ENCODE results near the gene TMEM198.

TMEM198 gene, protein sequence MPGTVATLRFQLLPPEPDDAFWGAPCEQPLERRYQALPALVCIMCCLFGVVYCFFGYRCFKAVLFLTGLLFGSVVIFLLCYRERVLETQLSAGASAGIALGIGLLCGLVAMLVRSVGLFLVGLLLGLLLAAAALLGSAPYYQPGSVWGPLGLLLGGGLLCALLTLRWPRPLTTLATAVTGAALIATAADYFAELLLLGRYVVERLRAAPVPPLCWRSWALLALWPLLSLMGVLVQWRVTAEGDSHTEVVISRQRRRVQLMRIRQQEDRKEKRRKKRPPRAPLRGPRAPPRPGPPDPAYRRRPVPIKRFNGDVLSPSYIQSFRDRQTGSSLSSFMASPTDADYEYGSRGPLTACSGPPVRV

DNA sequence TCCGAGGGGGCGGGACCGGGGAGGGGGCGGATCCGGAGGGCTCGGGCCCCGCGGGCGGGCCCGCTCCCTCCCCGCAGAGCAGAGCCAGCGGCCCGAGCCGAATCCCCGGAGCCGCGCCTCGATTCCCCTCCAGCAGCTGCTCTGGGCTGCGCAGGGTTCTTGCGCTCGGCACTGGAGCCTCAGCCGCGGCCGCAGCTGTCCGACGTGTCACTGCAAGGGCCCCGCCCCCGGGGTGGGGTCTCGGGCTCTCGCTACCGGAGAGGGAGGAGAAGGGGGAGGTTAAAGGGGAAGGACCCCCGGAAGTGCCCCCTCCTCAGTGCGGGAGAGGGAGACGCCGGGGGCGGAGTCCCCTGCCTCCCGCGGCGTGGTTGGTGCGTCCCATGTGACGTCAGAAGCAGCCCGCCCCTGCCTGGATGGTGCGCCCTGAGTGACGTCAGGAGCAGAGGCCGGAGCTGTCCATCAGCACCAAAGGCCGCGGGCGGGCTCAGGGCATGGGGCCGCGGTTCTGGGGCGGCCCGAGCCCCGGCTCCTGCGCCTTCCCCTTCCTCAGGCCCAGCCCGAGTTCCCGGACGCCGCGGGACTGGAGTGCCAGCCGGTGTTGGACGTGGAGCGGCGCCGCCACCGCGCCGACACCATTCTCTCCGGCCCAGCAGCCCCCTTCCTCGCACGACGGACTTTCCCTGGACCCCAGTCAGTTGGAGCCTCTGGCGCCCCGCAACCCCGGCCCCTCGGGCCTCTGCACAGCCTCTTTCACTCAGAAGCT, at the start of gene TMEM198, which contains the start of gene CHPF:
Gene TMEM198, plus strand, starts transcription at position 433 of the 763 bp plus-strand sequence. CDS start 700 bp downstream, outside the sequence.
Gene CHPF, minus strand, starts transcription at position 214 of the 763 bp plus-strand sequence. CDS start 271 bp downstream, outside the sequence.
- peak; percentile 95 for DNase-seq

DNA sequence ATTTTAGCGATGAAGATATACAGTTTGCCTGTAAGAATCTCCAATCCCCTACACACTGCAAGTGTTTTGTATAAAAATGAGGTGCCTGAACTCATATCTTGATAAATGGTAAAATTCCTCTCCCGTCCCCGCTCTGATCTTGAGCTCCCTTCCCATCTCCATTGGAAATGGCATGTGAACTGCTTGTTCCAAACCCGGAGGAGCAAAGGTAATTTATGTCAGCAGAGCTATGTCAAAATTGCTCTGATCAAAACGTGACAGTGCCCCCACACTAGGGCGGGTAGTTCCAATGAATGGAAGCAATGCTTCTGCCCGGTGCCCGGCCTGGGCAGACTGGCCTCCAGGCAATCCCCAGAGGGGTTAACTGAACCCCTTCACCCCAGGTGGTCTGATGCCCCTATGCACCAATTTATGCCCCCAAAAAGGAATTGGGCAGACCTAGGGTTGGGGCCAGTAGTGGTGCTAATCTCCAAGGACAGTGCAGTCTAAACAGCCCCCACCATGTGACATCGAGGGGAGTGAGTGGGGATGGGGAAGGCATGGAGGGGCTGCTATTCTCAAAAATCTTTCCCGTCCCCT, 48.8 kb upstream of the TMEM198 start:
- DNase-seq, result no peak

DNA sequence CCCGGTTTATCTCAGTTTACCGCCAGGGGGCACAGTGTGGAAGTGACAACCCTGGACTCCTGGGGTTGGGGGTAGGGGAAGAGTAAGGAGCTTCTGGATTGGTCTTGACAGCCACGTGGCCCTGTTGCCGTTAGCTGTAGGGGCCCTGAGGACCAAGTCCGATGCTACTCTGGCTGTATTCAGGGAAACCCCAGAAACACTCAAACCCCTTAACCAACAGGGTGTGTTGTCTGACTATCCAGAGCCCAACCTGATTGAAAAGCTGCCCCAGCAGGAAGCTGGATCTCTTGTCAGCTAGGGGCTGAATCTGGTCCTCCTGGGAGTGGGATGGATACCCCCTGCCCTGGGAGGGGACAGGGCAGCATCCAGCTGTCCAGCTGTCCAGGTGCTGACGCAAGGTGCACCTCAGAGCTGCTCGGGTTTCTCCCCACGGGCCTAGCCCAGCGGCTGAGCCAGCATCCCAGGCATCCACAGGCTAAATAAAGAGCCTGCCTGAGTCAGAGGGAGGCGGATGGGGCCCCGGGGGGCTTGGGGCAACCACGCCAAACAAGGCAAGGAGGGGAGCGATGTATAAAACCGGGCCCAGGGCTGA, 48.2 kb upstream of the TMEM198 start:
- peak; percentile 61 for DNase-seq

DNA sequence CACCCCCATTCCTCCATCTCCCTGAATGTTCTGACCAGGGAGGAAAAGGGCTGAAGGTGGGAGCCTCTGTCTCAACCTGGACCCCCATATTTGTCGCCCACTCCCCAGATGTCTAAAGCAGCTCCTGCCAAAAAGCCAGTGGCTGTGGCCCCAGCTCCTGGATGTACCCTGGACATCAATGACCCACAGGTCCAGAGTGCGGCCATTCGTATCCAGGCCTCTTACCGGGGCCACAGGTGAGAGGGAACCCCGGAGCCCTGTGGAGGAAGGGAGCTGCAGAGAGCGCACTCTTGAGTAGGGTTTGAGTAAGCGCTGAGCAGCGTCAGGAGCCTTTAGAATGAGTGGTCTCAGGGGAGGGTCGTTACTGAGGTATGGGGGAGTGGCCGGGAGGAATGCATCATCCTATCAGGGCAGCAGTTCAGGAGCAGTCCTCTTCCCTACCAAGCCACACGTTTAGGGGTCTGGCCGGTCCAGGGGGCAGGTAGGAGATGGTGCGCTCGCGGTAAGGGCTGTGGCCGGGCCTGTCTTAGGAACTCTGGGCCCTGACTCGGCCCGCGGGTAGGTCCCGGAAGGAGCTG, 47.5 kb upstream of the TMEM198 start:
- no peak for DNase-seq

DNA sequence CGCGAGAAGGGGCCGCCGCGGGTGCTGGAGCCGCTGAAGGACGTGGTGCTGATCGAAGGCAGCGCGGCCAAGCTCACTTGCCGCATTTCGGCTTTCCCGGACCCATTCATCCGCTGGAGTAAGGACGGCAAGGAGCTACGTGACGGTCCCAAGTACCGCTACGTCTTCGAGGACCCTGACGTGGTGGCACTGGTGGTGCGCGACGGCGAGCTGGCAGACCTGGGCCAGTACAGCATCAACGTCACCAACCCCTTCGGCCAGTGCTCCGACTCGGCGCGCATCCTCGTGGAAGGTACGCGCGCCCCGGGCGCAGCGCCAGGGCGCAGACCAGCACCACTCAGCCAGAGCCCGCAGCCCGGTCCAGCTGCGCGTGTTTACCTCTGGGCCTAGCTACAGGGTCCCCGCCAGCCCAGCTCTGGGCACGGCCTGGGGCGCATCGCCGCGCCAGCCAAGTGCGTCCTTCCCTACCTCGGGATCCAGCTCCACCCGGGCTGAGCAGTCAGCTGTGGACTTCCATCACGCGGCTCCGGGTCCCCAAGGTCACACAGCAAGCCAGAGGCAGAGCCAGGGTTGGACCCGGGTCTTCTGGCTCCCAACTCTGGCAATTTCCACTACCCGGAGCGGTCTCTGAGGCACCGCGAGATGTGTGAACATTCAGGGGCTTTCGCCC, 46.9 kb upstream of the TMEM198 start:
- no peak for DNase-seq

DNA sequence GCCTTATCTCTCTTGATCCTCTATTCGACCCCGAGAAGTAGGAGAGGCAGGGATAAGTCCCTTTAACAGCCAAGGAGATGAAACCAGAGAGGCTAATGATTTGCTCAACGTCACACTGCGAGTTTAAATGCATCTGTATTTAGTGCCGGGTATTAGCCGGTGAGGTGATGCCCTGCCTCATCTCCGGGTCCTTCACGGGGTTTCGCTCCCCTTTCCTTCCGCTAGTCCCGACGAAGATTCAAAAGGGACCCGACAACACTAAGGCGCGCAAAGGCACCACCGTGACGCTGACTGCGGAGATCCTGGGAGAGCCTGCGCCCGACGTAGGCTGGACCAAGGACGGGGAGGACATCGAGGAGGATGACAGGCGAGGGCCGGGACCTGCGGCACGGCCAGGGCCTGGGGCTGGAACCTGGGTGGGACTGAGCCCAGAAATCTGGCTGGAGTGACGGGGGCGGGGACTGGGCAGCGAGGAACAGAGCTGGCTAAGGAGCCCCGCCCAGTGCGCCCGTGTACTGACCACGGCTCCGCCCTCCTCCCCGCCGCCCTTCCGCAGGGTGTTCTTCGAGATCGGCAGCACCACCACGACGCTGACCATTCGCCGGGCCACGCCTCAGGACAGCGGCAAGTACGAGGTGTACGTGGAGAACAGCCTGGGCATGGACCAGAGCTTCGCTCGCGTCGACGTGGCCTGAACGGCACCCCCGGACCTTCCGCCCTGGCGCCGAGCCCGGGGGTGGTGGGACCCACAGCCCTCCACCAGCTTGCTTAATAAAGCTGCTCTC, 46.1 kb upstream of the TMEM198 start:
- peak; percentile 25 for DNase-seq

DNA sequence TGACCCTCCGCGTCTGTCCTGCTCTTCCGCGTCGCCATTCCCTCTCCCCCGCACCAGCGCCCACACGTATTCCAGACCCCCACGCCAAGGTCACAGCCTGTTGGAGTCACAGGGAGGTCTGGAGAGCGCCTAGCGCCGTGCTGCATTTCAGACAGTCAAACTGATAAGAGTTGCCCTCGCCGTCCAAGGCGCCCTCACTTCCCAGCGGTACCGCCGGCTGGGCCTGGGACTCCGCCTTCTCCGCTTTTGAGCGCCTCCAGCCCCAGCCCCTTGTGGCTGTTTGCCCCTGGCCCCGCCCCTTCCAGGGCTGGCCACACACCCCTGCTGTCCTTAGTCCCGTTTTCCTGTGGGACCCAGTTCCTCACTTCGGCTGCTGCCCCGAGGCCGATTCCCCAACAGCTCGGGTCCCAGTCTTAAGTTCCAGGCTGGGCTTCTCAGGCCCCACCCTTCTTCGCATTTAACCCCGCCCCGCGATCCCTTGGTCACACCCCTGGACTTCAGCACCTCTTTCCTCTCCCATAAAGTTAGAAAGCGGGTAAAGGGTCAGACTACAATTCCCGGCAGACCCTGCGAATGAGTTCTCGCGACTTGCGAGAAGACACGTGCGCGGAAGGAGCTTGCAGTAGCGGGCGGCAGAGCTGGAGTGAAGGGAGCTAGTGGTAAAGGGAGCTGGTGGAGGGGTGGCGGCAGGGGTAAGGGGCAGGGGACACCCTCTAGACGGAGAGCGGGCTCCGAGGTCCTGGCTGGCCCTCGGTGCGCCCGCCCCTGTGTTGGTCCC, 45.4 kb upstream of the TMEM198 start, which contains the start of gene GMPPA:
Gene GMPPA, plus strand, starts transcription at position 612 of the 778 bp plus-strand sequence. CDS start 1,085 bp downstream, outside the sequence.
- DNase-seq, result peak; percentile 94

DNA sequence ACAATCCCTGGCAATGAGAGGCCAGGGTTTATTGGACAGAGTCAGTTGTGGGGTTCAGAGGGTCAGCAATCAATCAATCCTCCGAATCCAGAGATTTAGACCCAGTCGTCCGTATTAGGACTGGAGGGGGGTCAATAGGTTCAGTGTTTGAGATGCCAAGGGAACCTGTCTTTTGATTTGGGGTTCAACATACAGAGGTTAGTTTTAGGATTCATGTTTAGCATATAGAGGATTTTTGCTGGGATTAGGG, 44.8 kb upstream of the TMEM198 start:
- no peak for DNase-seq

DNA sequence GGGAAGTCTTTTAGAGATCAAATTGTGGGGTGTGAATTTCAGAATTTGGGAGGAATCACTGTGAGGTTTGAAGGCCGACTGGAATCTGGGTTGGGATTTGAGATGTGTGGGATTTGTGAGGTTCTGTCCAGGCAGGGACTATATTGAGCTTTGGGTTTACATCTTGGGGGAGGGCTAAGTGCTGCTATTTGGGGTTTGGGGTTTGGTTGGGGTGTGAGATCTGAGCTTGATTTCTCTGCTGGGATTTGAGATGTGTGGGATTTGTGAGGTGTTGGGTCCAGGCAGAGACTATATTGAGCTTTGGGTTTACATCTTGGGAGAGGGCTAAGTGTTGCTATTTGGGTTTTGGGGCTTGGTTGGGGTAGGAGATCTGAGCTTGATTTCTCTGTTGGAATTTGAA, 44.3 kb upstream of the TMEM198 start:
- DNase-seq, result no peak

DNA sequence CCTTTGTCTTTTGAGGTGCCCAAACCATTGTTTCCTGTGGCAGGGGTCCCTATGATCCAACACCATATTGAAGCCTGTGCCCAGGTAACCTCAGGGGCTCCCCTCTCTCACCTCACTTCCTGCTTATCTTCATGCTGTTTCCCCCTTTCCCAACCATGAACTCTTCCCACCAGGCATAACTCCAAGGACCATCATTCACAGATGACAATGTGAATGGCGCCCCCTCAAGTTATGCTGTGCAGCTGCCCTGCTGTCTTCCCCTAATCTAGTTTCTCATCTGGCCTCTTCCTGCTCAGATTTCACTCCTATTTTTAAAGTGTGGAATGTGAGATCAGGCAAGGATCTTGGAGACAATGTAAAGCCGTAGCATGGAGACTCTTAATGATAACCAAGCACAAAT, 43.7 kb upstream of the TMEM198 start:
- no peak for DNase-seq

DNA sequence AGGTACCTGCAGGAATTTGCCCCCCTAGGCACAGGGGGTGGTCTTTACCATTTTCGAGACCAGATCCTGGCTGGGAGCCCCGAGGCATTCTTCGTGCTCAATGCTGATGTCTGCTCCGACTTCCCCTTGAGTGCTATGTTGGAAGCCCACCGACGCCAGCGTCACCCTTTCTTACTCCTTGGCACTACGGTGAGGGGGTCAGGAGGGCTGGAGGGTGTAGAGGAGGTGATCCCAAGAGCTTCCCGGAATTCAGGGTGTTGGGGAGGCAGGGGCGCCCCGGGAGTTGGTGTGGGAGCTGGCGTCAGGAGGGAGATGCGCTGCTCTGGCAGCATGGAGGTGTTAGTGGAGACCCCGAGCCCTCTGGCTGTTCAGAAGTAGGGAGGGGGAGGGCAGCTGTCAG, 42.0 kb upstream of the TMEM198 start:
- no peak for DNase-seq

DNA sequence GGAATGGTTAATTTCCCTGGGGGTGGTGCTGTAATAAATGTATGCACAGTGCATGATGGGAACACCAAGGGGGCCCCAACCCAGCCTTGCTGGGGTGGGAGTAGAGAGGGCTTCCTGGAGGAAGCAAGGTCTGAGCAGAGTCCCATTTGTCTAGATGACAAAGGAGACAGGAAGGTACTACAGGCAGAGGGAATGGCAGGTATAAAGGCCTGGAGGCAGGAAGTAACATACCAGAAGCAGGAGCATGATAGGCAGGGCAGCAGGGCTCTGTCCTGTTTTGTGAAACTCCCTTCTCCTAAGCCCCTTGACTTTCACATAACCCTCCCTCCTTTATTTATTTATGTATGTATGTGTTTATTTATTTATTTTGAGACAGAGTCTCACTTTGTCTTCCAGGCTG, 41.2 kb upstream of the TMEM198 start:
- no peak for DNase-seq

DNA sequence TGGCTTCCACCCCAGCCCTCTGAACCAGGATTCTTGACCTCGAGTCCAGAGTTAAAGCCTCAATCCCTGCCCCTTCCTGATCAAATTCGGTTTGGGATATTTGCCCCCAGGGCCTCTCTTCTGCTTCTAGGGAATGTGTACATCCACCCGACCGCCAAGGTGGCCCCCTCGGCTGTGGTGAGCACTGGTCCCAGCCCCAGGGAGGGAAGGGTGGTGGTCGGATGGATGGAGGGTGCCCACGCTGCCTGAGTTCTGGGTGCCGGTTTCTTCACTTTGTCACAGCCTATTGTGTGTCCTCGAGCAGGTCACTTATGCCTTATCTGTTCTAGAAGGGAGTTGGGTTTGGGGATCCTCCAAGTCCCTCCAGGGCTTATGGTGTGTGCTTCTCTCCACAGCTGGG, 38.2 kb upstream of the TMEM198 start:
- no peak for DNase-seq

DNA sequence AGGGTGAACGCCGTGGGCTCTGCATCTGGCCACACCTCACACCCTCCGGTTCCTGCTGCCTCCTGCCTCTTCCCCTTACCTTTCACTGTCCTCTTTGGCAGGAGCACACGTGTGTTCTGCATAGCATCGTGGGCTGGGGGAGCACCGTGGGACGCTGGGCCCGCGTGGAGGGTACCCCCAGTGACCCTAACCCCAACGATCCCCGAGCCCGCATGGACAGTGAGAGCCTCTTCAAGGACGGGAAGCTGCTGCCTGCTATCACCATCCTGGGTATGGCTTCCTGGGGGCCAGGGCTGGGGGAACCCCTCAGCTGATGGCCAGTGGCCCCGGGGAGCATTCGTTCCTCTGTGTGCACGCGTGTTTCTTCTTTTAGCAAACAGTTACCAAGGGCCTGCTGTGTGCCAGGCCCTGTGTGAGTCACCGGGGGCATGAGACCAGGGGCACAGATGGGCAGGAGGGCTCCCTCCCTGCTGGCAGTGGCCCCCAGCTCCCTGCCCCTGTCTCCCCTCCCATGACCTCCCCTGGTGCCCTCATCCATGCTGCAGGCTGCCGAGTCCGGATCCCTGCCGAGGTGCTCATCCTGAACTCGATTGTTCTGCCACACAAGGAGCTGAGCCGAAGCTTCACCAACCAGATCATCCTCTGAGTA, 37.6 kb upstream of the TMEM198 start:
- DNase-seq, result no peak

DNA sequence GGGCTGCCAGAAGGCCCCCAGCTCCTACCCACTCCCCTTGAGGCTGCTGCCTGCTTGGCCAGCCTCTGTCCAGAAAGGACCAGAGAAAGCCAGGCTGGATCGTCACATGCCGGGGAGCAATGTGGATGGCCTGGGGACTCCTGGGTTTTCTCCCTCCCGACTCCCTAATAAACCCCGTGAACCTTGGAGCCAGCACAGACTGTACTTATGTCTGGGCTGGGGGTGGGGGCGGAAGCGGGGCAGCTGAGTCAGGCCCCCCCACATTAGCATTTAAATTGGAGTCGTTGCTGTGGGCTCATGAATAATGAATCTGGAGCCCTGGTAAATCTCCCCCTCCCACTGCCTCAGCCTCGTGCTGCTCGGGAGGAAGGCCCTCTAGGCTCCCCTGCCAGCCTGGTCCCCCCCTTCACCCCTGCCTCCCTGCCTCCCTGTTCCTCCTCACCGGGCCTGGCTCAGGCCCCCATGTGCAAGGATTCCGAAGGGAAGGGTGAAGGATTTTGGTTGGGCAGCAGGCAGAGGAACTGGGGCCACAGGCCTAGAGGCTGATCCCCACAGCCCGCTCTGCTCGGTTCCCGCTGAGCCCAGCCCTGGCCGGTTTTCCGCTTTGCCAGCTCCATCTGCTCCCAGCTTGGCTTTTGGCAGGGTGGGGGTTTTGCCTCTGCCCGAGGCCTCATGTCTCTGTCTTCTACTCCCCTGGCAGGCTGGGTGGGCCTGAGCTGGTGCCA, 36.9 kb upstream of the TMEM198 start:
- no peak for DNase-seq

DNA sequence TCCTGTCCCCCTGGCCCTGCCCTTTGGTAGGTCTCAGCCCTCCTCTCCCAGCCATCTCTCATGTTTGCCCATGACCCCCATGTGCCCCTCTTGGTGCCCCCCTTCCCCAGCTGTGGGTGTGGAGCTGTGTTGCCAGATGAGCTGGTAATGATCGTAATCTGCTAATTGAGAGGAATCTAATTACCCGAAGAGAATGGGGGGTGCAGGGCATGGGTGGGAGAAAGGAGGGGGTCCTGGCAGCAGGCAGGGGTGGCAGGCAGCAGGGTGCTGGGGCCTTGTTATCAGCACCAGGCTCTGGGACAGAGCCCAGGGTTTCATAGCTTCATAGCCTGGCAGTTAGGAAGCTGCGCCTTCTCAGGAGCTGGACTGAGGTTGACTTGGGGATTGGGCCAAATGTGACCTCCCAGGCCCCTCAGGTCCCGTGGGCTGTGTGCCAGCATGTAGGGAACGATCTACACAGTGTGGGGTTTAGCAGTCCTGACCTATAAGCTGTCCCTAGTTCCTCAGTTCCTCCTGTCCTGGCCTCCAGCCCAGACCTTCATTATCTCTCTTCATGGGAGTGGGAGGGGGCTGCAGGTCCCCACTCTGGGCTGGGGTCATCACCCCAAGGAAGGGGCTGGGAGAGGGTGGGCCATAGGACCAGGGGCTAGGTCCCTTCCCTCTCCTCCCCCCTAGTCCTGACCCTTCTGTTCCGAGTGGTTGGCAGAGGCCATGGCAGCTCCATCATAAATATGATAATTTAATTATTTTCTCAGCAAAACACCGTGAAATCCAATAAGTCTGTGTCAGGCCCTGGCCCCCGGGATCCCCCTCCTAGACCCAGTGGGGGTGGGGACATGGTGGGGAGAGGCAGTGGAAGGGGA, 36.0 kb upstream of the TMEM198 start:
- DNase-seq, result no peak

DNA sequence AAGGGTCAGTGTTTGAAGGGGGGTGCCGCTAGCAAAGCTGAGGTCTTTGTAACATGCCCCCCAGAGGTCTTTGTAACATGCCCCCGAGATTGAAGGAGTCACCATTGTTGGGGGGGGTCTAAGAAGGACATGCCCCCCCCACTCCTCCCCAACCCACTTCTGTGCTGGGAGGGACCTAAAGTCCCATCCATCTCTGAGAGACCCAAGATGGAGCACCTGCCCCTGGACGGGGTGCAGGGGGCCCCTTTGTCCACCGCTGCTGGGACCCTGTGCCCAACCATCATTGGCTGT, 35.4 kb upstream of the TMEM198 start:
- no peak for DNase-seq

DNA sequence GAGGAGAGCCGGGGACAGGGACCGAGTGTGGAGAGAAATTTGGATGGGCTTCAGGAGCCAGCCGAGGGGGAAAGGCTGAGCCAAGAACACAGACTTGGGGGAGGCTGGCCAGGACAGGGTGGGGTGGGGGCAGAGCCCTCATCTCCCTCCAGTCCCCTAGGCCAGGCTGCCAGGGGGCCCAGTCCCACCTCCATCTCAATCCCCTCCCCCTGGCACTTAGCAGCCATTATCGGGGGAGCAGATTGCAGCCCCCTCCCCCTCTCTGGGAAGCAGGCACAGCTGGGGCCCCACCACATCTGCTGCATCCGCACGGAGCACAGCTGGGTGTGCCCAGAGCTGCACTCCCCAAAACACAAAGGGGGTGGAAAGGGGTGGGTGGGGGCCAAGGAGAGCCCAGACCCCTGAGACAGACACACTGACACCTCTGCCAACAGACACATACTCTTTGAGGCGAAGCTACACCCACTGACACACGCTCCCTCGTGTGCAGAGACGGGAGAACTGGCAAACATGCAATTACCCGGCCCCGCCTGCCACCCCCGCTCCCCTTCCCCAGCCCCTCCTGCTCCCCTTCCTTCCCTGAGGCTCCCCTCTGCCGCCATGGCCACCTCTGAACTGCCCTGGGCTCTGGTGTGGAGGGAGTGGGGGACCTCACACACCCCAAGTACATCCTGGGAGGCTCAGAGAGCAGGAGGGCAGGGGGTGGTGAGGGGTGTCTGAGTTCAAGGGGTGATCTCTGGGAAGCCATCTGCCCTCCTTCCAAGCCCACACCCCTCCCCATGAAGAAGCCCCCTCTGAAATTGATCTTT, 34.7 kb upstream of the TMEM198 start:
- no peak for DNase-seq
